VCaP (cell line): ENCODE measurements around the gene TTLL10.
A peak's percentile ranks its signal among the peaks of the same experiment; 100 is the strongest.

Experiments used
- H3K27ac ChIP-seq: fragments of 450-650 bp; 2 replicates; pipeline ENCODE4 v1.5.1; 2017
- CTCF ChIP-seq: fragments of 450-650 bp; conservative IDR thresholded peaks from 2 replicates; pipeline ENCODE4 v1.5.1; 2017; ENCODE audit warnings: mild to moderate bottlenecking, moderate library complexity

TTLL10 gene

GRCh38 chr1:1225238-1225845, 51.7 kb downstream of the TTLL10 start:
- TF ChIP-seq CTCF, result no peak
- H3K27ac ChIP-seq, result no peak overlapping the region

- no peak for TF ChIP-seq CTCF
- H3K27ac ChIP-seq, result no peak overlapping the region
Observed at GRCh38 chr1:1225913-1226312, 52.2 kb downstream of the TTLL10 start.

GRCh38 chr1:1226566-1227362, 53.1 kb downstream of the TTLL10 start:
- no peak for TF ChIP-seq CTCF
- H3K27ac ChIP-seq, result no peak overlapping the region

GRCh38 chr1:1227386-1227785, 53.7 kb downstream of the TTLL10 start:
- no peak for TF ChIP-seq CTCF
- H3K27ac ChIP-seq, result no peak overlapping the region

GRCh38 chr1:1228187-1228586, 54.5 kb downstream of the TTLL10 start:
- no peak overlapping the region for H3K27ac ChIP-seq

GRCh38 chr1:1228596-1229321, 55.1 kb downstream of the TTLL10 start:
- no peak overlapping the region for H3K27ac ChIP-seq
- TF ChIP-seq CTCF, result no peak

More at GRCh38 chr1:1228187-1228586, 54.5 kb downstream of the TTLL10 start:
- TF ChIP-seq CTCF, result no peak

GRCh38 chr1:1229770-1230169, 56.1 kb downstream of the TTLL10 start:
- TF ChIP-seq CTCF, result no peak
- H3K27ac ChIP-seq, result peak overlapping the region; percentile 97
